C4-2B (cell line): ENCODE results near the gene KAZN.

ENCODE experiments used
- CTCF ChIP-seq: fragments of 450-650 bp; conservative IDR thresholded peaks from 2 replicates; pipeline ENCODE4 v1.5.1; 2017; ENCODE audit warnings: mild to moderate bottlenecking
- ZFX ChIP-seq: fragments of 450-650 bp; IDR thresholded peaks from 2 replicates; pipeline ENCODE4 v1.6.1; 2017

- no peak for TF ChIP-seq CTCF
- no peak for TF ChIP-seq ZFX
These were observed 62.3 kb downstream of the KAZN start for GRCh38 chr1:14660801-14661200.
